ENCODE results near the gene CABLES1.

CABLES1 gene

DNA sequence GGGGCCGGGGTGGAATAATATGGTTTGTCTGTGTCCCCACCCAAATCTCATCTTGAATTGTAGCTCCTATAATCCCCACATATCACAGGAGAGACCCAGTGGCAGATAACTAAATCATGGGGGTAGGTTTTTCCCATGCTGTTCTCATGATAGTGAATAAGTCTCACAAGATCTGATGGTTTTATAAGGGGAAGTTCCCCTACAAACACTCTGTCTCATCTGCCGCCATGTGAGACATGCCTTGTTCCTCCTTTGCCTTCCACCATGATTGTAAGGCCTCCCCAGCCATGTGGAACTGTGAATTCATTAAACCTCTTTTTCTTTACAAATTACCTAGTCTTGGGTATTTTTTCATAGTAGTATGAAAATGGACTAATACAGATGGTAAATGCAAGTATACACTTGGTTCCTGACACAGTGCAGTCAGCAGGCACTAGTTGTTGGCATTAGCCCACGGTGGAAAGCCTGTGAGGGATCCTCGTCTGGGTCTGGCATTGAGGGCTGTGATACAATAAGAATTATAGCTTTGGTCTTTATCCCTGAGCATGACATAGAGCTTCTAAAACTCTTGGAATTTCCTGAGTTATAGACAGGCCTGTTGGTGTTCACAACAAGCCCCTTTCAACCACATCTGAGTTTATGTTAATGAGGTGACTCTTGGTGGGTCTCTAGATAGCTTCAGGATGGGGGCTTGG, 135.8 kb downstream of the CABLES1 start:
- H3K9me3 ChIP-seq (ENCODE audit: low read length) = peaks cover 6% of the 10 kb centered on the region
- no peak overlapping the region for H3K4me2 ChIP-seq (ENCODE audit: low read length)
- no peaks in the 10 kb centered on the region; the same call in 1 of the 2 replicates for H3K36me3 ChIP-seq (ENCODE audit: insufficient read depth, low read length)
- H3K4me1 ChIP-seq (ENCODE audit: insufficient read depth, low read length, severe bottlenecking) = no peaks in the 10 kb centered on the region
- TF ChIP-seq, protein P1, sequence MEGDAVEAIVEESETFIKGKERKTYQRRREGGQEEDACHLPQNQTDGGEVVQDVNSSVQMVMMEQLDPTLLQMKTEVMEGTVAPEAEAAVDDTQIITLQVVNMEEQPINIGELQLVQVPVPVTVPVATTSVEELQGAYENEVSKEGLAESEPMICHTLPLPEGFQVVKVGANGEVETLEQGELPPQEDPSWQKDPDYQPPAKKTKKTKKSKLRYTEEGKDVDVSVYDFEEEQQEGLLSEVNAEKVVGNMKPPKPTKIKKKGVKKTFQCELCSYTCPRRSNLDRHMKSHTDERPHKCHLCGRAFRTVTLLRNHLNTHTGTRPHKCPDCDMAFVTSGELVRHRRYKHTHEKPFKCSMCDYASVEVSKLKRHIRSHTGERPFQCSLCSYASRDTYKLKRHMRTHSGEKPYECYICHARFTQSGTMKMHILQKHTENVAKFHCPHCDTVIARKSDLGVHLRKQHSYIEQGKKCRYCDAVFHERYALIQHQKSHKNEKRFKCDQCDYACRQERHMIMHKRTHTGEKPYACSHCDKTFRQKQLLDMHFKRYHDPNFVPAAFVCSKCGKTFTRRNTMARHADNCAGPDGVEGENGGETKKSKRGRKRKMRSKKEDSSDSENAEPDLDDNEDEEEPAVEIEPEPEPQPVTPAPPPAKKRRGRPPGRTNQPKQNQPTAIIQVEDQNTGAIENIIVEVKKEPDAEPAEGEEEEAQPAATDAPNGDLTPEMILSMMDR (IDR thresholded peaks at IDR 0.05; ENCODE audit: low read length) = no peak
- no peak for TF ChIP-seq EZH2 (IDR thresholded peaks at IDR 0.05; ENCODE audit: borderline replicate concordance, low read length)
- no peak overlapping the region for H3K9ac ChIP-seq (ENCODE audit: low read length)
- no peak overlapping the region for H2AFZ ChIP-seq (ENCODE audit: low read length)
- no peaks in the 10 kb centered on the region for H3K79me2 ChIP-seq (ENCODE audit: insufficient read depth, low read length)
- no peak overlapping the region for H3K27ac ChIP-seq (ENCODE audit: low read depth, low read length, poor library complexity, severe bottlenecking)
- no peak overlapping the region for H3K4me3 ChIP-seq (ENCODE audit: low read depth, low read length, poor library complexity, severe bottlenecking)
- H3K27me3 ChIP-seq (ENCODE audit: insufficient read depth, low read length) = no peaks in the 10 kb centered on the region
- H4K20me1 ChIP-seq (ENCODE audit: insufficient read depth, low read length) = no peaks in the 10 kb centered on the region
- no peaks in the 10 kb centered on the region for H3K9me2 ChIP-seq (ENCODE audit: low read depth, low read length)
- H3F3A ChIP-seq (ENCODE audit: insufficient read depth, low read length) = no peaks in the 10 kb centered on the region

GRCh38 chr18:23272498-23273232, 137.4 kb downstream of the CABLES1 start:
- Histone ChIP-seq H3K9ac (ENCODE audit: low read length) (no peak overlapping the region), H3K4me1 (ENCODE audit: insufficient read depth, low read length, severe bottlenecking) (no peaks in the 10 kb centered on the region), H3F3A (ENCODE audit: insufficient read depth, low read length) (no peaks in the 10 kb centered on the region), H3K27ac (ENCODE audit: low read depth, low read length, poor library complexity, severe bottlenecking) (no peak overlapping the region), H3K36me3 (ENCODE audit: insufficient read depth, low read length) (peaks cover 9% of the 10 kb centered on the region; the same call in 1 of the 2 replicates), H3K9me2 (ENCODE audit: low read depth, low read length) (no peaks in the 10 kb centered on the region), H3K4me2 (ENCODE audit: low read length) (no peak overlapping the region), H3K4me3 (ENCODE audit: low read depth, low read length, poor library complexity, severe bottlenecking) (no peak overlapping the region), H2AFZ (ENCODE audit: low read length) (no peak overlapping the region), H3K27me3 (ENCODE audit: insufficient read depth, low read length) (no peaks in the 10 kb centered on the region), H3K9me3 (ENCODE audit: low read length) (peaks cover 6% of the 10 kb centered on the region), H4K20me1 (ENCODE audit: insufficient read depth, low read length) (no peaks in the 10 kb centered on the region), H3K79me2 (ENCODE audit: insufficient read depth, low read length) (no peaks in the 10 kb centered on the region)
- TF ChIP-seq, protein P1 (IDR thresholded peaks at IDR 0.05; ENCODE audit: low read length) = no peak
- TF ChIP-seq EZH2 (IDR thresholded peaks at IDR 0.05; ENCODE audit: borderline replicate concordance, low read length) = no peak

- Histone ChIP-seq H3K4me3 (ENCODE audit: low read depth, low read length, poor library complexity, severe bottlenecking) (no peak overlapping the region), H3F3A (ENCODE audit: insufficient read depth, low read length) (no peaks in the 10 kb centered on the region), H3K79me2 (ENCODE audit: insufficient read depth, low read length) (no peaks in the 10 kb centered on the region), H3K4me1 (ENCODE audit: insufficient read depth, low read length, severe bottlenecking) (no peaks in the 10 kb centered on the region), H3K9me3 (ENCODE audit: low read length) (peaks cover 11% of the 10 kb centered on the region), H3K27me3 (ENCODE audit: insufficient read depth, low read length) (no peaks in the 10 kb centered on the region), H2AFZ (ENCODE audit: low read length) (no peak overlapping the region), H3K4me2 (ENCODE audit: low read length) (no peak overlapping the region), H4K20me1 (ENCODE audit: insufficient read depth, low read length) (no peaks in the 10 kb centered on the region), H3K27ac (ENCODE audit: low read depth, low read length, poor library complexity, severe bottlenecking) (no peak overlapping the region), H3K9ac (ENCODE audit: low read length) (no peak overlapping the region), H3K9me2 (ENCODE audit: low read depth, low read length) (no peaks in the 10 kb centered on the region), H3K36me3 (ENCODE audit: insufficient read depth, low read length) (peaks cover 11% of the 10 kb centered on the region; the same call in 1 of the 2 replicates)
- no peak for TF ChIP-seq EZH2 (IDR thresholded peaks at IDR 0.05; ENCODE audit: borderline replicate concordance, low read length)
- TF ChIP-seq, protein P1 (IDR thresholded peaks at IDR 0.05; ENCODE audit: low read length) = no peak
Observed at GRCh38 chr18:23273443-23273966, 138.2 kb downstream of the CABLES1 start.

Measured in OCI-LY1 (cell line).